Activated naive CD4-positive, alpha-beta T cell treated with Interleukin-2 at 50 U/mL for 16 hours (primary cell): ENCODE data around the gene IKZF1.
"Not testable (repeated sequence)": the region's sequence is repeated elsewhere in the genome, so short reads cannot be mapped to it uniquely, and the experiment has no call there.

Experiments used
- DNase-seq: peaks from one replicate; pipeline ENCODE4 v3.0.0-alpha.2; 2020

IKZF1 gene

DNA sequence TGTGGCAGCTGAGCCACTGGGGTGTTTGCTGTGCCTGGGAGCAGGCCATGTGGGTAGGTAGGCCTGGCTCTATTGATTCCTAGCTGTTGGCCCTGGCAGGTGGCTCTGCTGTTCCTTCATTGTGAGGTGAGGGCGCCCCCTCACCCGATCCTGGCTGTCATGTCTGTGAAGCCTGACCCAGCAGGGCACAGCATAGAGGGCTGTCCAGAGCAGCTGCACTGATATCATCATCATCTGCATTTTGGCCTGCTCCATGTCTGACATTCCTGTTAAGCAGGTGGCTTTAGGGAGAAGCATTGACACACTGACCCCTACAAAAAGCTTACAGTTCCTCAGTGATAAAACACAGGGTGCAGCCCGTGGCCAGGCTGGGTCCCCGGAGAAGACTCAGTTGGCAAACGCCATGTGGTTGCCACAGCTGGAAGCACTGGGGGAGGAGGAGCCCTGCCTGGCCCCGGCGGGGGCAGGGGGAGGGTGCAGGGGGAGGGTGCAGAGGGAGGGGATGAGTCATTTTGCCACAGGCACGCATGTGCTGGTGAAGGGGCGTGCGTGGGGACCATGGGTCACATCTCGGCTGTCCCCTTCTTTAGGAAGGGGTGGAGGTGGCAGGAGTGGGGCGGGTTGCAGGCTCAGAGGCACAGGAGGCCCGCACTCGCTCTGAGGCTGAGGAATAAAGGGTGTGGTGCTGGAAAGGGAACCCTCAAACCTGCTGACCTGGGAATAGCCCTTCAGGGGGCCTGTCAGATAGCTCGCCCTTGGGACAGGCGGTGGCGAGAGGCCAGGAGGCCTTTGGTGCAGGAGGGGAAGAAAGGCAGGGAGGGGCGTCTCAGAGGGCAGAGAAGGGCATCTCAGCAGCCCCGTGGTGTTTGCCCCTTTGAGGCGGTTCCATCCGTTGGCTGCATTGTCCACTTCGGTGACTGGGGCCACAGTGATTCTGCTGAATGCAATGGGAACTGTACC lies 31.6 kb downstream of the IKZF1 start:
- DNase-seq, result peak; percentile 88

DNA sequence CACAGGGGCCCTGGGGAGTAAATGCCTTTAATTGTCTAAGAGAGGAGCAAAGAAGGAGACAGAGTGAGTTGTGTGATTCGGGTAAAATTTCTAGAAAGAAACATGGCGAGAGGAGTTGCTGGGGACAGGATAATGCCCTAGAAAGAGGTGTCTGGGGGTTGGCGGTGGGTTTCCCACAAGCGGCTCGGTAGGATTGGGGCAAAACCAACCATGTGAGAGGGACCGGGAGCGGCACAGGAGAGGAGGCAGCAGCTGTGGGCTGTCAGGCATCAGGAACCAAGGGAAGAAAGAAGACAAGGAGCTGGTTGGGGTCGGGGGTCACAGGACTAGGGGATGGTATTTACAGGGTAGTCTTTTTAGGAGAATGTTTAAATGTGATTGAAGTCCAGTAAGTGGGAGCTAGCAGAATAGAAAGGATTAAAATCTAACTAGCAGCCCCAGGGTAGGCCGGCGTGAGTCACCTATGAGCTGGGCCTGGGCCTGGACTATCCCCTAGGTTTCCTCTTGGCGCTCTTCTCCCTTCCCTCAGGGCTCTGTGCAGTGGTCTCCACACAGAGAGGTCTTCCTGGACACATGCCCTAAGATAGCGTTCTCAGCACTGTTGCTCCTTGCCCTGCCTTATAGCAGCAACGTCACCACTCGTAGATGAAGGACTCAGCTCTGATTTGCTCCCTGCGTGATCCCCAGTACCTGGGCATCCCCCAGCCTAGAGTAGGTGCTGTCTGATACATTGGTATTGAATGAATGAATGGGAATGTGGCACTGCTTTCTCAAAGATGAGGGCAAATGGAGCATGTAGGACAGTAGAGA lies 32.6 kb downstream of the IKZF1 start:
- DNase-seq, result no peak

DNA sequence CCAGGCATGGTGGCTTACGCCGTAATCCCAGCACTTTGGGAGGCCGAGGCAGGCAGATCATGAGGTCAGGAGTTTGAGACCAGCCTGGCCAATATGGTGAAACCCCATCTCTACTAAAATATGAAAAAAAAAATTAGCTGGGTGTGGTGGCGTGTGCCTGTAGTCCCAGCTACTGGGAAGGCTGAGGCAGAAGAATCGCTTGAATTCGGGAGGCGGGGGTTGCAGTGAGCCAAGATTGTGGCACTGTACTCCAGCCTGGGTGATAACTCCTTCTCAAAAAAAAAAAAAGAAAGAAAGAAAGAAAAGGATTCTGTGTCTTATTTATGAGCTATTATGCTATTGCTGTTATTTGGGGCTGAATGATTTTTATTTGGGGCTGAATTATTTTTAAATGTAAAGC lies 35.0 kb downstream of the IKZF1 start:
- DNase-seq, result not testable (repeated sequence)

DNA sequence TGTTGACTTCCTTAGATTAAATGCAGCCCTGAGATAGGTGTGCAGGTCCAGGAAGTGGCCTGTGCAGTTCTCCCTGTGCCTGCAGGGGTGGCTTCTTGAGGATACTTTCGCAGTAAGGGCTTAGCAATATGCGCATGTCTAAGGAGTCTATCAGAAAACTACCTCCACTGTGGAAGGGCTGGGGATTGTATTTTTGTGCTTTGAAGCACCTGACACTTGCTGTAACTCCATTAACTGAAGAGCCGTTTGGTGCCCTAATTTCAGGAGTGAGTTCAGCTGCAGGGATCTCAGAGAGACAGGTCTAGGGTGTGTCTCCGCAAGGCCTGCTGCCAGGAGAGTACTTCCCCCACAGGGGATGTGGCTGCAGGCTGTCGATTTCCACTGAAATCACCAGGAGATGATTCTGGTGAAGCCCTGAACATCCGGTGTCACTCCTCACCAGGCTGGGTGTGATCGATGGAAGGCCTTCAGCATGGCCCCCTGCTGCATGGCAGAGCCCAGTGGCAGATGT lies 35.5 kb downstream of the IKZF1 start:
- DNase-seq, result peak; percentile 56

DNA sequence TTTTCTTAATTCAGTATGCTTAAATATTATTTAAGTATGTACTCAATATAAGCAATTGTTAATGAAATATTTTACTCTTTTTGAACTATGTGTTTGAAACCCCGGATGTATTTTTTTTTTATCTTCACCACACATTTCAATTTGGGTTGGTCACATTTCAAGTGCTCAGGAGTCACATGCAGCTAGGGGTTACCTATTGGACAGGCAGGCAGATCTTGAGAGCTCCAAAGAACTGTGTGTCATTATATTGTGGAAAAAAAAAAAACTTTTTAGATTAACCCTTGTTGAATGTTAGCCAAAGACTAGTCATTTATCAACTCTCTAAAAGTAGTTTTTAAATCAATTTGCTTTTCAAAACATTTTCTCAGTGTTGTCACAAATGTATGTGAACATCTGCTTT lies 37.2 kb downstream of the IKZF1 start:
- no peak for DNase-seq

DNA sequence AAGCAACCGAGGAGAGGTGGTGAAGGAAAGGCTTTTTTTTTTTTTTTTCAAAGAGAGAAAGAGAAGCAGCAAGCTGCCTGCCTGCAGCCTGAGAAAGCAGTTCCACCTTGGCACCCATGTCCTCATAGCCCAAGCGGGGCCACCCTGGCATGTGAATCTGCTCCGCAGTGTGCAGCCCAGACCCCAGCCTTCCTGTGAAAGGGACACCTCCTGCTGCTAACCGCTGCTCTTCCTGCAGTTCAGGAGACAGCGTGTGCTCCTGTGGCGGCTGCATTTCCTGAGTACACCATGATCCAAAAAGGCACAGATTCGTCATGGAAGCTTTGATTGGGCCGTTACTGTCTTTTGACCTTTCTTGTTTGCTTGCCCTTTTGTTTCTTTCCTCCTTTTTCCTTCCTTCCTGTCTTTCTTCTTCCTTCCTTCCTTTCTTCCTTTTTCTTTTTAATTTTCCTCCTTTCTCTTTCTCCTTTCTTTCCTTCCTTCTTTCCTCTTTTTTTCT lies 38.1 kb downstream of the IKZF1 start:
- DNase-seq, result peak; percentile 52

DNA sequence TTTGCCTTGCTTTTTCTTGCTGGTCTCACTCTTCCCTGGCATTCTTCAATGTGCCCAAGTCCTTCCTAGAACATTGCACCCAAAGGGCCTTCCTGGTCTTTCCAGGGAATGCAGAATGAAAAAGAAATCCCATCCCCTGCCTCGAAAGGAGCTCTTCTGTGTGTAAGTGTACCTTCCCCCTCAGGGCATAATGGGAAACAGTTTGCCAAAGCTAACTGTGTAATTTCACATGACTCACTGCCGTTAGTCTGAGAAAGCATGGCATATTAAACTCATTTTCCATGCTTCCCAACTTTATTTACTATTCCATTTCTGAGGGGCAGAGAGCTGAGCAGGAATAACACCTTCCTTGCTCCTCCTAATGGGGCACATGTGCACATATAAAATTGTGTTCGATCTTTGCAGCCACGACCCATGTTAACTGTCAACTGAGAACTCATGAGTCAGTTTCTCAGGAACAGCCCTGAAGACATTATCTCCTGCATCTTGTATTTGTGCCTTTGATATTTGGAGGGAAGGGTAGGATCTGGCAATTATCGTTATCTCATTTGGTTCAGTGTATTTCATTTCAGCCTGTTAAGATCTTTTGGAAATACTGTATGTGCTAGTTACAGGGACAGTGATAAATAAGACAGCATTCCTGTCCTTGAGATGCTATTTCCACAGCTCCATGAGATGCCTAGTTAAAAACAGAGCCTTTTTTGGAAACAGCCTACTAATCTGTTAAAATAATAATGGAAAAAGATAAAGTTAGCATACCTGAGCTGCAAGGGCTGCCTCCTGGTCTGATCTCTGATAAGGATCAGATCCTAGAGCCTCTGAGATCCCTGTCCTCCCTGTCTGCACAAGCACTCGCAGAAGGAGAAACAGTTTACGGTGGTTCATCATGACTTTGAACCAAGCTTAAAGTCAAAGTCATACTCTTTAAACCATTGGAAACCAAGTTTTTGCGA lies 42.3 kb downstream of the IKZF1 start:
- DNase-seq, result no peak

DNA sequence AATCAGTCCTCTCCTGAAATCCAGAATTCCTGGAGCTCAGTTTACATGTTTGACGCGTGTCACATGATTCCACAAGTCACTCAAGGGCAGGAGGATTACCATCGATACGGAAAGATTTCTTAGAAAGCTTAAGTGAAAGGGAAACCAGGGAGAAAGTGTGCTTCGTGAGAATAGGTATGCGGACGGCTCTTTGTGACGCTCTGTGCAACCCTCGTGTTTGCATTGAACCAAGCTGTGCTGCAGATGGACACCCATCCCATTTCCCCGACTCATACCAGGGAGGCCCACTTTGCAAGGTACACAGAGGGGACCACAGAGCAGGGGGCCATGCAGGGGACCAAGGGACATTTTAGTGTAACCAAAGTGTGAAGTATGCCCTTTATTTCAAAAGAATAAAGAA lies 43.2 kb downstream of the IKZF1 start:
- no peak for DNase-seq

DNA sequence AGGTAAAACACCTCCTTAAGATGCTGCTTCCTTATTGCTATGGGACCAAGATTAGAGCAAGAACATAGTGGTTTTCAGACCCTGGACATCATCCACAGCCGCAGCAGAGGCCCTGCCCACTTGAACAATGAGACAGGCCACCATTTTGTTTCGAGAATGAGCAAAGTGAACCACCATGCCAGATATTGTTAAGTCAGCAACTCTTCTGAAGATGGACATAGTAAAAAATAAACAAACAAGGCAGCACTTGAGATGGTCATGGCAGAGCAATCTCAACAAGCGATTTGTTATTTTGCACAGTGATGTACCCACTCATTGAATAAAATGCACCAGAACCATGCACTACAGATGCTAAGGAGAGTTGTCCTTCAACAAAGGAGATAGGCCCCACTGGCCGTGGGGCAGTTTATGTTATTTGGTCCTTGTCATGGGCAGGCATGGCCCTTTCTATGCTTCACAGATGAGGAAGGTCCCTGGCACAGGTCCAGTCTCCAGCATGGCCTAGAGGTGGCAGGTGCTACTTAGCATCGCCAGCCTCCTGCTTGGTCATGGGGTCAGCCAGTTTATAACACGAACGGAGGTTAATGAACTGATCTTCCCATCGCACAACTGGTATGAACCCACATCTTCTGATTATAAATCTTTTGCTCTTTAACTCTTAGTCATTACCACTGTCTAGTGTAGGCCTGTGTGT lies 44.1 kb downstream of the IKZF1 start:
- DNase-seq, result no peak

DNA sequence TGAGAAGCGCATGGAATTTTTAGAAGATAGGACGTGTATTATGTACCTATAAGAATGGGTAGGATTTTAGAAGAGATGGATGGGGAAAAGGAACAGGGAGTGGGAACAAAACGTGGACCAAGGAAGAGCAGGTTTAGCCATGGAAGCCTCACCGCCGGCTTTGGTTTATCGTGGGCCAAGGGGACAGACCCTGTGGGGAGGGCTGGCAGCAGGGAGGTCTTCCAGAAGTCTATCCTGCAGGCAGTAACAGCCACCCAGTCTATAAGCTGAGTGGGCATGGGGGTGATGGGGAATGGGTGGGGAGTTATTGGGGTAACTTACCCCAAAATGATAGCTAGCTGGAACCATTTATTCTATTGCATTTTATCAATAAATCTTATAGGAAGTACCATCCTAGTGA lies 44.9 kb downstream of the IKZF1 start:
- DNase-seq, result no peak

DNA sequence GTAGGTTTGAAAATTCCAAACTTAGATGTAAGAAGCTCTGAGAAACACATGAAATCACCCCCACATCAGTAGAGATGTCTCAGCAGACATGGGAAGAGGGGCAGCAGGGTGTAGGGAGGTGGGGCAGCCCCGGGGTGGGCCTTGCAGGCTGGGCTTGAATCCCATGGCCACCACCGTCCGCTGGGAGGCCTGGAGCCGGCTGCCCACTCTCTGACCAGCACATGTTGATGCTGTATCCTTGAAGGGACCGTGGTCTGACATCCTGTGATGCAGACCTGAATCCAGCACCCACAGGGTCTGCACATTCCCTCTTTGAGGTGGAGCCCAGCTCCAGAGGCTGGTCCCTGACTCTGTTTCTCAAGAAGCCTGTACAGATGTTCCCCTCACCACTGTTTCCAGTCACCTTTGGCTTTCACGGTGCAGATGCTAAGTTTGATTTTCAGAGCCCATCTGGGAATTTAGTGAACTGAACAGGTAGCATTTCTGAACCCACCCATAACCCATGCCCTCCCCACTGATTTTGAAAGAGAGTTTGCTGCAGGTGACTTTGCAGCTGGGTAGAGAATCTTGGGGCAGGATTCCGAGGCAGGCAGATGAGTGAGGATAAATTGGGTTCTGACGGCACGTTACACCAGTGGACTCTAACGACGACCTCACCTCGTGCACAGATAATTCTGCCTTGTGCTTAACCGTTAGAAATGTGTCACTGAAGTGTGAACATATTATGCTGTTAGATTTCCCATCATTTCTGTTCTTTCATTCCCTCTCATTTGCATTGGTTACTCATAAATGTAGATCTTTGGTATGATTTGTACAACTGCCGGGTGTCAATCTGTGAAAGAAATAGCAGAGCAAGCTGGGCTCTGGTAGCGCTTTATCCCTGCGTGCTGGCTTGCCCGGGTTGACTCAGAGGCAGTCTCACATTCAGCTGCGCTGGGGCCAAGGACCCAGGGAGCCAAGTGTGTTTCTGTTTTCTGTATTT lies 45.7 kb downstream of the IKZF1 start:
- peak; percentile 87 for DNase-seq

DNA sequence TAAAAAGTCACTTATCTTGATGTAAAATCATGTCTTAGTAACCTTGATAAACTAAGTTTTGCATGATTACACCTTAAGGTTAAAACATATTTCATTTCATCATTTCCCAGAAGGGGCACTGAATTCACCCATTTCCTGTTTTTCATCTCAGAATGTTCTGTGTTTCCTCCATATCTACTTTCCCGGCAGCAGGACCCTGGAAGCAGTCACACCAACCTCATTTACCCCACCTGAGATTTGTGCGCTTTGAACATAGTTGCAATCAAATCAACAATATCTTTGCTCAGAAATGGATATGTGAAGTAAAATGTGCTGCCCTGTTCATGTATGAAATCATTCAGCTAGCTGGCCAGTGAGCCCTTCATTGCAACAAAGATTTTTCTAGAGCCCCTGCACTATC lies 46.8 kb downstream of the IKZF1 start:
- no peak for DNase-seq

DNA sequence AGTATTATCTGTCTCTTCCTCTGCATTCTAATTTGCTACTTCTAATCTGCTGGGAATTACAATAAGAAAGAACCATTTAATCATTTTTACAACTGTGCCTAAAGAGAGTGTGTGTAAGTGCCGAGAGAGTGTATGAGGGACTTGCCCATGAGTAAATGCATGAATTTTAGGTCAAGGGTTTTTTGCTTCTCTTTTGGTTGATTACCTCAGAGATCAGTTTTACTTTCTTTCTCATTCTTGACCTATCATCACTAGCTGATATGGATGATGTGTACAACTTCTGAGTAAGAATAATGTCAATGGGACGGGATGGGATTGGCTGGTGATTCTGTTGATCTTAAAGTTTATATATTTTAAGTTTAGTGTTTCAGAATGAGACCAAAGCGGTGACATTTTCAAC lies 47.8 kb downstream of the IKZF1 start:
- DNase-seq, result no peak

DNA sequence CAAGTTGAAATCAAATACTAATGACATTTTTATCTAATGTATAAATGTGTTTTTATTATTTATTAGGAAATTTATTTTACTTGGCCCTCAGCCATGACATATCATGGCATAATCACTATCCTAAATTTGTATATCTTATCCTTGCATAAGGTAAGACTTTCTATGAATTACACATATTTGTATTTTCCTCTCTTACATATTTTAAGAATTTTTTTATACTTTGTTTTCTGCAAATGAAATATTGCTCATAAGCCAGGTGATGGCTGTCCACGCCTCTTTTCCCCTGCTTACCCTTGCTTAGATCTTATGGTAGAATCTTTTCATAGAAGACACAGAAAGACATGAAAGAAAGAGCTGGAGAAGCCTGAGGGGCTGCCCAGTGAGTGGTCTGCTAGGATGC lies 48.2 kb downstream of the IKZF1 start:
- DNase-seq, result no peak

DNA sequence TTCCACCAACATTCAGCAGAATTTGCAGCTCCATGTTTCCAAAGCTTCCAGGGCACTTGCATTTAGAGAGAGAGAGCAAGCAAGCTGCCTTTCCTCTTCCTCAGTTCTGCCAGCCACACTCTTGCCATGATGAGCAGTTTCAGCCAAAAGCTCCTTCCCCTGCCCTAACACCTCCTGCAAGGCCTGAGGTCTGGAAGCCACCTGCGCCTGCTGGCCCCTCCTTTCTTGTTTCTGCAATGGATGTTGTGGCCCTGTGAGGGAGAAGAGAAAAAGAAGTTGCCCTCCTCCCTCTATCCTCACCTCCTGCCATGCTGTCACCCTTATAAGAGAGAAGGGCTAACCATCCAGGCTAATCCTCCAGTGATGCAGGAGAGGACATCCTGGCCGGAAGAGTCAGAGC lies 48.7 kb downstream of the IKZF1 start:
- DNase-seq, result no peak

DNA sequence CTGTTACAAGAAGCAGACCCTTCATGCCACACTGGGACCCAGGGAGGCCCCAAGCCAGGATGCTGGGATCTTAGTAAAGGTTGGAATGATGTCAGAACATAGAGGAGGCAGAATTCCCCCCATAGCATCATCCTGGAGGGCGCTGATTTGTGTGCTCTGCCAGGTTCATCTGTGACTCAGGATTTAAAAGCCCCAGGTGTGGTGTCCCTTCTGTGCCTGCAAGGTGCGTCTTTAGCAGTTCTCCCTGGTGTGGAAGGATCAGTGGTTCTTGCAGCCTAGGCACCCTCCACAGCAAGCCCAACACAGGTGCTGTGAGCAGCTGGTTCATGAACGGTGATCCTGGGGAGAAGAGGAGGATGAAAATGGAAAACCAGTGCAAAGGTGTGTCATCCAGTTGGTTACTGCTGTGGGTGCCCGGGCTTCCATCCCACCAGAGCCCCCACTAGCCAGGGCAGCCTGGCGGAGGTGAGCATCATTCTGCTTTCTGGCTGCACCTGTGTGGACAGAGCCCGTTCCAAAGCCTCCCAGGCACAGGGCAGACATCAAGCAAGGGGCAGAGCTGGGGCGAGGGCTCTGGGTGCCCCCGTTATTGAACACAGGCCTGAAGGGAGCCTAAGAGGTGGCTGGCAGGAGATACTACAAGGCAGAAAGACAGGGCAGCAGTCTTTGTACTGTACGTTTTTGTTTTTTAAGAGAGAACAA lies 49.5 kb downstream of the IKZF1 start:
- DNase-seq, result no peak

DNA sequence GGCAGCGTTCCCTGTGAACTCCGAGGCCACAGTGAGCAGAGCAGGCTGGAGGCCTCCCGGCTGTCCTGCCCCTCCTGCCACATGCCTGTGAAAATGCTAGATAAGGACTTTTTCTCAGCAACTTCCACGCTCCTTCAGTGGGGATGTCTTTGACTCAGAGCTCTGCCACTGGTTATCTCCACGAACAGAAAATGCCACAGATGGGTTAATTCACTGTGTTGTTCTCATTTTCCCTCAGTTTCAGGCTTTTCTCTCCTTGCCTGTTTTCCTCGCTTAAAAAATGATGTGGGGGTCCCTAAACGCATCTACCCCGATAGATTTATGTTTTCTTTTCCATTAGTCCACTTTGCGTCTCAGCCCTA lies 51.3 kb downstream of the IKZF1 start:
- DNase-seq, result no peak

DNA sequence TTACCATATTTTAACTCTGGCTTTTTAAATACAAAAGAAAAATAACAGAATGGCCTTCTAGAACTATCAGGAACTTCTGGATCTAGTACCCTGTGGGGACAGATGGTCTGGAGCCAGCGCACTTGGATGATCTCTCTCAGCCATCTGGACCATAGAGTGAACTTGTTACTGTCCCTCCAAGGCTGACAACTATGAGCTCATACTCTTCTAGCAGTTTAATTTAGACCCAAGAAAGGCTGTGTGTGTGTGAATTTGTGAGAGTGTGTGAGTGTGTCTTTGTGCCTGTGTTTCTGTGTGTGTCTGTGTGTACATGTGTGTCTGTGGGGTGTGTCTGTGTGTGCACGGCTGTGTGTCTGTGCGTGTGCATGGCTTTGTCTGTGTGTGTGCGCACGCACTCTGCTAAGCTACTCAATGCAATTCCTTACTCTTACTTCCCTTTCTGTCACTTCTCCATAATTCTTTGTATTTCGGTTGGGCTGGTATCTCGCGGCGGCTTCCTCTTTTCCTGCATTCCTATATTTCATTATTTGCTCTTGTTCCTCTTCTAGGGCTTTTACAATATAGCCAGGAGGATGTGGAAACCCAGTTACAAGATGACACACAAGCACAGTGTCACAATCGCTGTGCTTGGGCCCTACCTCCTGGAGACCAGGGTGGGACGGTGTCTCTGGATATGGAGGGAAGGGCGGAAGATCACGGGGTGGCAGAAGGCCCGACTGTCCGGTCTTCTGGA lies 51.9 kb downstream of the IKZF1 start:
- DNase-seq, result no peak

DNA sequence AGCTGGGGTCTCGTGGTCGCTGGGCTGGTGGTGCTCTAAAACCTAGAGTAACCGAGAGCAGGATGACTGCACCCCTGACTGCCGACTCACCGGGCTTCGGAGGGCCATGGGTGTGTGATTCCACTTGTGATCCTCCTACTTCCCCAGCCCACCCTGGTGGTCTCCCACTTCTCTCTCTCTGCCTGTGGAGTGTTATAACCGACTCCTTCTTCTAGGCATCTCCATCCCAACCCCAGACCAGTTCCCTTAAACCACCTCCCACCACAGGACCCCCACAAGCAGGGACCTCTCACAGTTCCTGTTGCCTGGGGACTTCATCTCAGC lies 52.4 kb downstream of the IKZF1 start:
- no peak for DNase-seq
